NCI-H1092 (cell line): ENCODE data around the gene TOMM20L.

Source experiments
- DNase-seq: peaks from one replicate; lab custom pipeline; 2025; lab: John Stamatoyannopoulos, UW

The TOMM20L gene

GRCh38 chr14:58427281-58428117 is 31.8 kb downstream of the TOMM20L start, which contains the start of the genes KIAA0586 and TIMM9:
KIAA0586 (plus strand) TSS chr14:58427719; CDS start chr14:58428265, 546 bp downstream.
TIMM9 (minus strand) TSS chr14:58427531; CDS start chr14:58411945, 15,586 bp downstream.
- peak; percentile 99 for DNase-seq

- peak; percentile 21 for DNase-seq
Measured at GRCh38 chr14:58428118-58428683, 32.5 kb downstream of the TOMM20L start.

- no peak for DNase-seq
Measured at GRCh38 chr14:58430156-58430555, 34.4 kb downstream of the TOMM20L start.

GRCh38 chr14:58439476-58439875 is 43.7 kb downstream of the TOMM20L start:
- DNase-seq = no peak

GRCh38 chr14:58444627-58445026 is 48.9 kb downstream of the TOMM20L start:
- no peak for DNase-seq

- no peak for DNase-seq
Measured at GRCh38 chr14:58455593-58456265, 60.0 kb downstream of the TOMM20L start.
